CD14-positive monocyte (primary cell): Measurements from ENCODE around the gene SYCP1. TPM values are rescaled to one million over a fixed set of nuclear protein-coding genes. Genes with fewer than 3 reads are reported as not detected.
"Not testable (repeated sequence)": the region's sequence is repeated elsewhere in the genome, so short reads cannot be mapped to it uniquely, and the experiment has no call there.

Experiments
- DNase-seq, 3 donors: peaks; one replicate each; pipeline ENCODE4 v3.0.0-alpha.2; 2011 to 2022
- H2AFZ ChIP-seq: 2 replicates; pipeline ENCODE4 v1.6.0; 2012; ENCODE audit warnings: mild to moderate bottlenecking, low read depth, low read length, inconsistent platforms; ENCODE audit not compliant: insufficient read depth, poor library complexity, severe bottlenecking
- H3K27ac ChIP-seq, 2 donors: 1 replicate in 1 of 2; 2 replicates in 1 of 2; pipeline ENCODE4 v1.5.1; 2012 to 2013; ENCODE audit warnings: low read length in 2 of 2, control low read depth in 1 of 2, inconsistent platforms in 1 of 2, low read depth in 1 of 2, mild to moderate bottlenecking in 1 of 2
- H3K27me3 ChIP-seq, 2 donors: one replicate each; pipeline versions ENCODE4 v1.6.0 to v1.6.1; 2011 to 2013; ENCODE audit warnings: low read length in 2 of 2; ENCODE audit not compliant: control insufficient read depth in 2 of 2, insufficient read depth in 2 of 2
- H3K36me3 ChIP-seq, 2 donors: replicated peaks in 1 of 2; 1 replicate in 1 of 2; 2 replicates in 1 of 2; pipeline versions ENCODE4 v1.5.1 to v1.6.1; 2012 to 2013; ENCODE audit warnings: low read length in 2 of 2, control low read depth in 1 of 2, inconsistent platforms in 1 of 2, mild to moderate bottlenecking in 1 of 2; ENCODE audit not compliant: insufficient read depth in 2 of 2, control insufficient read depth in 1 of 2
- H3K4me1 ChIP-seq, 2 donors: 1 replicate in 1 of 2; 2 replicates in 1 of 2; pipeline versions ENCODE4 v1.5.1 to v1.6.1; 2012 to 2013; ENCODE audit warnings: low read length in 2 of 2, control low read depth in 1 of 2, inconsistent platforms in 1 of 2, mild to moderate bottlenecking in 1 of 2, moderate library complexity in 1 of 2; ENCODE audit not compliant: insufficient read depth in 2 of 2, control insufficient read depth in 1 of 2
- H3K4me2 ChIP-seq: replicated peaks from 2 replicates; pipeline ENCODE3; 2012; ENCODE audit warnings: low read length, moderate library complexity, mild to moderate bottlenecking; ENCODE audit not compliant: poor library complexity, severe bottlenecking; ENCODE audit errors: extremely low read depth
- H3K4me3 ChIP-seq, 3 experiments: fragments of 200-600 bp in 1 of 3; sonication (generic) in 1 of 3; replicated peaks in 1 of 3; 1 replicate in 2 of 3; 2 replicates in 1 of 3; pipeline ENCODE4 v1.5.1; 2011 to 2013; ENCODE audit warnings: low read length in 3 of 3, mild to moderate bottlenecking in 3 of 3, control low read depth in 2 of 3, low read depth in 2 of 3, inconsistent platforms in 1 of 3, moderate library complexity in 1 of 3
- H3K79me2 ChIP-seq: 2 replicates; pipeline ENCODE4 v1.6.0; 2012; ENCODE audit warnings: mild to moderate bottlenecking, control low read depth, inconsistent platforms, low read length, moderate library complexity; ENCODE audit not compliant: insufficient read depth
- H3K9ac ChIP-seq: 2 replicates; pipeline ENCODE4 v1.6.0; 2017; ENCODE audit warnings: low read length, mild to moderate bottlenecking; ENCODE audit not compliant: insufficient read depth, poor library complexity, severe bottlenecking
- H3K9me3 ChIP-seq, 2 donors: replicated peaks in 1 of 2; 1 replicate in 1 of 2; 2 replicates in 1 of 2; pipeline versions ENCODE4 v1.5.1 to v1.6.1; 2012 to 2013; ENCODE audit warnings: low read length in 2 of 2, control low read depth in 1 of 2; ENCODE audit not compliant: control insufficient read depth in 1 of 2, insufficient read depth in 1 of 2
- H4K20me1 ChIP-seq: 2 replicates; pipeline ENCODE4 v1.6.0; 2012; ENCODE audit warnings: mild to moderate bottlenecking, low read length, control low read depth, moderate library complexity; ENCODE audit not compliant: insufficient read depth
- H3K27ac Mint-ChIP-seq, 7 donors: one replicate each; pipeline ENCODE4 v1.8.0; 2020; ENCODE audit warnings: mild to moderate bottlenecking in 7 of 7, mixed read lengths in 7 of 7, moderate library complexity in 6 of 7, inconsistent platforms in 2 of 7
- H3K27me3 Mint-ChIP-seq, 3 donors: one replicate each; pipeline ENCODE4 v1.8.0; 2021 to 2022; ENCODE audit warnings: low read depth in 3 of 3, mild to moderate bottlenecking in 3 of 3, mixed read lengths in 3 of 3, moderate library complexity in 3 of 3, inconsistent platforms in 1 of 3
- H3K36me3 Mint-ChIP-seq, 2 donors: one replicate each; pipeline ENCODE4 v1.8.0; 2020; ENCODE audit warnings: mixed read lengths in 2 of 2, inconsistent platforms in 1 of 2, mild to moderate bottlenecking in 1 of 2
- H3K4me1 Mint-ChIP-seq: one replicate; pipeline ENCODE4 v1.8.0; 2020; ENCODE audit warnings: mild to moderate bottlenecking, mixed read lengths
- H3K4me3 Mint-ChIP-seq, 2 donors: one replicate each; pipeline ENCODE4 v1.8.0; 2020; ENCODE audit warnings: mild to moderate bottlenecking in 2 of 2, mixed read lengths in 2 of 2, moderate library complexity in 1 of 2
- H3K9me3 Mint-ChIP-seq, 7 donors: one replicate each; pipeline ENCODE4 v1.8.0; 2020 to 2022; ENCODE audit warnings: mixed read lengths in 7 of 7, mild to moderate bottlenecking in 6 of 7, moderate library complexity in 6 of 7, inconsistent platforms in 2 of 7
- WGBS: methylation state at CpG from one replicate; pipeline ENCODE4 v1.1.5; 2013; ENCODE audit warnings: missing lambda C conversion rate; ENCODE audit not compliant: insufficient coverage; 5-methylcytosine and 5-hydroxymethylcytosine counted together
- intact Hi-C, 2 donors: fragments of 100-400 bp; cut with micrococcal nuclease; formaldehyde crosslinking; loops; one replicate each; pipeline versions ENCODE4 v1.15.0 to v1.15.1; 2023
- polyA plus RNA-seq, 3 donors: library from polyadenylated mRNA; depleted of rRNA in 1 of 3; unstranded in 2 of 3; stranded (reverse) in 1 of 3; fragments of 300-500 nt in 2 of 3; fragments of >200 nt in 1 of 3; fragmentation: Illumina TruSeq in 2 of 3; gene quantifications; 1 replicate in 2 of 3; 2 replicates in 1 of 3; pipeline ENCODE4 v1.2.3, GENCODE V29; 2012 to 2021
- TF ChIP-seq, protein P1 (sequence below): fragments of 200-600 bp; IDR thresholded peaks from one replicate; pipeline ENCODE4 v1.8.0; 2022; ENCODE audit warnings: antibody characterized with exemption, mild to moderate bottlenecking

The SYCP1 gene
- polyA plus RNA-seq, 3 donors = not detected

DNA sequence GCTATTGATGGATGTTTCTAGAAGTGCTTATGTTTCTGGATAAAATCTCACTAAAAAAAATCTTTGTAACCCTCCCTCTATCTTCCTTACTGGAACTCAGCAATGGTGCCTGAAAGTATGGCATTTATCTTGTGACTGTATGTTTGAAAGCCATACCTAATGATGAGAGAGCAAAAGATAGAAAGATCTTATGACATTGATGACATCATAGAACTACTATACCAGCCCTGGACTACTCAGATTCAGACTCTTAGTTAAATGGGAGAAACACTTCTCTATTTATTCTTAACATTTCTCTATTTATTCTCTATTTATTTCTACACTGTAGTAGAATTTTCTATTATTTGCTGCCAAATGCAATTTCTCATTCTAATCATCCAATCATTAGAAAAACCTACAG lies 32.7 kb upstream of the SYCP1 start:
- Mint-ChIP-seq H3K4me3 (no peak overlapping the region), H3K27me3 (peaks cover 1 to 5% (median 4%) of the 10 kb centered on the region in 3 donors), H3K27ac (no peak overlapping the region), H3K36me3 (no peaks in the 10 kb centered on the region), H3K9me3 (peaks cover 5 to 17% (median 13%) of the 10 kb centered on the region in 7 donors), H3K4me1 (no peaks in the 10 kb centered on the region)
- H3K9me3 ChIP-seq = peaks cover 7 to 9% of the 10 kb centered on the region in 2 donors
- no peaks in the 10 kb centered on the region for H4K20me1 ChIP-seq
- TF ChIP-seq, protein P1, sequence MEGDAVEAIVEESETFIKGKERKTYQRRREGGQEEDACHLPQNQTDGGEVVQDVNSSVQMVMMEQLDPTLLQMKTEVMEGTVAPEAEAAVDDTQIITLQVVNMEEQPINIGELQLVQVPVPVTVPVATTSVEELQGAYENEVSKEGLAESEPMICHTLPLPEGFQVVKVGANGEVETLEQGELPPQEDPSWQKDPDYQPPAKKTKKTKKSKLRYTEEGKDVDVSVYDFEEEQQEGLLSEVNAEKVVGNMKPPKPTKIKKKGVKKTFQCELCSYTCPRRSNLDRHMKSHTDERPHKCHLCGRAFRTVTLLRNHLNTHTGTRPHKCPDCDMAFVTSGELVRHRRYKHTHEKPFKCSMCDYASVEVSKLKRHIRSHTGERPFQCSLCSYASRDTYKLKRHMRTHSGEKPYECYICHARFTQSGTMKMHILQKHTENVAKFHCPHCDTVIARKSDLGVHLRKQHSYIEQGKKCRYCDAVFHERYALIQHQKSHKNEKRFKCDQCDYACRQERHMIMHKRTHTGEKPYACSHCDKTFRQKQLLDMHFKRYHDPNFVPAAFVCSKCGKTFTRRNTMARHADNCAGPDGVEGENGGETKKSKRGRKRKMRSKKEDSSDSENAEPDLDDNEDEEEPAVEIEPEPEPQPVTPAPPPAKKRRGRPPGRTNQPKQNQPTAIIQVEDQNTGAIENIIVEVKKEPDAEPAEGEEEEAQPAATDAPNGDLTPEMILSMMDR = no peak
- intact Hi-C loops = no loop called here
- H3K4me2 ChIP-seq = no peak overlapping the region
- no peaks in the 10 kb centered on the region for H3K79me2 ChIP-seq
- H3K9ac ChIP-seq = no peak overlapping the region
- no peaks in the 10 kb centered on the region for H3K36me3 ChIP-seq
- H2AFZ ChIP-seq = no peak overlapping the region
- no peaks in the 10 kb centered on the region for H3K27me3 ChIP-seq
- no peaks in the 10 kb centered on the region for H3K4me1 ChIP-seq
- H3K4me3 ChIP-seq = no peak overlapping the region
- H3K27ac ChIP-seq = no peak overlapping the region
- no peak for DNase-seq

DNA sequence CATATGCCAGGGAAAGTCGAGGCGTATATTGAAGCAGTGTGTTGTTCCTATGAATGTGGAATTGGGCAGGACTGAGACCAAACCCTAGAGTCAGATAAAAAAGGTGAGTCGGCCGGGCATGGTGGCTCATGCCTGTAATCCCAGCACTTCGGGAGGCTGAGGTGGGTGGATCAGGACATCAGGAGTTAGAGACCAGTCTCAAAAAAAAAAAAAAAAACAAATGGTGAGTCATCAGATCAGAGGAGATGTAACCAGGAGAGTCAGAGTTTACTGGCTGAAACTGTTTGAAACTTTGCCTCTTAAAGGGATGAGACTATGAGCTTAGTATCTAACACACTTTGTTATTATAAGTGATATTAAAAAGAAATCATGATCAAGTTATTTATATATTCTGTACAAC lies 26.4 kb upstream of the SYCP1 start:
- 94% methylated on average over 5 of the region's 5 CpGs for WGBS
- intact Hi-C loops = no loop called here
- H3K9ac ChIP-seq = no peak overlapping the region
- no peak overlapping the region for H2AFZ ChIP-seq
- no peaks in the 10 kb centered on the region for H4K20me1 ChIP-seq
- no peaks in the 10 kb centered on the region for H3K4me1 ChIP-seq
- no peaks in the 10 kb centered on the region for H3K79me2 ChIP-seq
- H3K36me3 ChIP-seq = no peaks in the 10 kb centered on the region
- Mint-ChIP-seq H3K36me3 (no peaks in the 10 kb centered on the region), H3K27me3 (peaks cover 0 to 5% (median 3%) of the 10 kb centered on the region in 3 donors), H3K9me3 (peaks cover 5 to 26% (median 13%) of the 10 kb centered on the region in 7 donors), H3K27ac (no peak overlapping the region), H3K4me1 (no peaks in the 10 kb centered on the region), H3K4me3 (no peak overlapping the region)
- peaks cover 0 to 11% of the 10 kb centered on the region in 2 donors for H3K9me3 ChIP-seq
- TF ChIP-seq, protein P1 = no peak
- H3K4me2 ChIP-seq = no peak overlapping the region
- no peak overlapping the region for H3K4me3 ChIP-seq
- no peak overlapping the region for H3K27ac ChIP-seq
- no peaks in the 10 kb centered on the region for H3K27me3 ChIP-seq
- no peak for DNase-seq

DNA sequence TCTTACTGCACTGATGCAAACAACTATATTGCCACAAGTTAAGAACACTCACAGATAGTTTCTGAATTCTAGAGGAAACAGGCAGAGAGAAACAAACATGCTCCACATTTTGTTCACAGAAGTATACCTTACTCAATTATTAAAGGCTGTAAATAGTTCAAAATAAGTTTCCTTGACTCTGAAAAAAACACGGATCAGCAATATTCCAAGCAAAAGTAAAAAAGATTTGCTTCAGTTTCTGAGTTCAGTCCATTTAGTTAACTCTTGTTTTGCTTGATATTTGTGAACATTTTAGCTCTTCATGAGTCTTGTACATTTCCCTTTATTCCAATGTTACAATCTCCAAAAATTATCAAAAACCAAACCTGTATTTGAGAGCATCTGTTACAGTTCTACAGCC lies 24.6 kb upstream of the SYCP1 start:
- H3K27me3 Mint-ChIP-seq, H4K20me1 ChIP-seq, H3K9ac ChIP-seq, H3K4me3 Mint-ChIP-seq, H3K4me2 ChIP-seq, H3K36me3 ChIP-seq, H3K79me2 ChIP-seq, H3K4me1 ChIP-seq, H3K4me1 Mint-ChIP-seq, H3K27me3 ChIP-seq, H3K4me3 ChIP-seq, H3K36me3 Mint-ChIP-seq, DNase-seq, intact Hi-C loops, H3K9me3 ChIP-seq, H2AFZ ChIP-seq, H3K27ac Mint-ChIP-seq, H3K27ac ChIP-seq: not testable (repeated sequence)
- no CpG with 5 or more reads among the region's 1 CpG for WGBS
- H3K9me3 Mint-ChIP-seq = peaks cover 2 to 20% (median 6%) of the 10 kb centered on the region in 7 donors
